ENCODE measurements around the gene DGCR8. TPM values are rescaled to one million over a fixed set of nuclear protein-coding genes. Genes with fewer than 3 reads are reported as not detected.

Gene DGCR8
- total RNA-seq, 1 donor from 2014 or later = 26.5 TPM

DNA sequence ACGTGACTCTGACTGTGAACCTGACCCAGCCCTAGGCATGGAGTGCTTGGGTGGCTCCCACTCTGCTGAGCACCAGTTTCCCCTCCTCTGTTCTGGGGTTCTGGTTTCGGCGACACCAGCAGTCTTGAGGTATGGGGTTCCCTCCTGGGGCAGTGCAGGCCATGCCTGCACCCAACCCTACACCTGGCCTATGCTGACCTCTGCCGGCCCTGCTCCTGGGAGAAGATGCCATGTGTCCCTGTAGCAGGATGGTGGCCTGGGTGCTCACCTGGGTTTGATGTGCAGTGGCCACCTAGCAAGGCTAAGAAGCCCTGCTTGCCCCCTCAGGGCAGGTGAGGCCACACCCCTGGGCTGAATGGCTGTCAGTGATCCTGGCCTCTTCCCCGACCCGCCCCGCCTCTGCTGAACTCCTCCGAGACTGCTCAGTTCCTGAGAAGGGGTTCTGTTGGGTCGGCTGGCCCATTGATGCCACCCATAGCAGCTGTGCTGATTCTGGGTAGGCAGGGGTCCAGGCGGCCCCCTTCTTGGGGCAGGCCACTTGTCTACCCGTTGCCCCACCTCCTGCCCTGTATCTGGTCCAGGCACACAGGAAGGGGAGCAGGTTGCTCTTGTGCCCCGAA lies 54.0 kb downstream of the DGCR8 start:
- no peak for DNase-seq (ENCODE audit: low read depth)
- no peak for TF ChIP-seq CTCF (conservative IDR thresholded peaks at IDR 0.05; ENCODE audit: low read depth, low read length)
- H3K4me3 ChIP-seq (ENCODE audit: low read depth, low read length) = no peak overlapping the region

GRCh38 chr22:20135265-20135664 lies 55.2 kb downstream of the DGCR8 start:
- H3K4me3 ChIP-seq (ENCODE audit: low read depth, low read length) = no peak overlapping the region
- DNase-seq (ENCODE audit: low read depth) = no peak
- TF ChIP-seq CTCF (conservative IDR thresholded peaks at IDR 0.05; ENCODE audit: low read depth, low read length) = no peak

GRCh38 chr22:20135806-20136602 lies 56.0 kb downstream of the DGCR8 start:
- no peak for TF ChIP-seq CTCF (conservative IDR thresholded peaks at IDR 0.05; ENCODE audit: low read depth, low read length)
- no peak for DNase-seq (ENCODE audit: low read depth)
- H3K4me3 ChIP-seq (ENCODE audit: low read depth, low read length) = no peak overlapping the region

- TF ChIP-seq CTCF (conservative IDR thresholded peaks at IDR 0.05; ENCODE audit: low read depth, low read length) = no peak
- DNase-seq (ENCODE audit: low read depth) = no peak
- no peak overlapping the region for H3K4me3 ChIP-seq (ENCODE audit: low read depth, low read length)
Measured at GRCh38 chr22:20136603-20136873, 56.5 kb downstream of the DGCR8 start.

DNA sequence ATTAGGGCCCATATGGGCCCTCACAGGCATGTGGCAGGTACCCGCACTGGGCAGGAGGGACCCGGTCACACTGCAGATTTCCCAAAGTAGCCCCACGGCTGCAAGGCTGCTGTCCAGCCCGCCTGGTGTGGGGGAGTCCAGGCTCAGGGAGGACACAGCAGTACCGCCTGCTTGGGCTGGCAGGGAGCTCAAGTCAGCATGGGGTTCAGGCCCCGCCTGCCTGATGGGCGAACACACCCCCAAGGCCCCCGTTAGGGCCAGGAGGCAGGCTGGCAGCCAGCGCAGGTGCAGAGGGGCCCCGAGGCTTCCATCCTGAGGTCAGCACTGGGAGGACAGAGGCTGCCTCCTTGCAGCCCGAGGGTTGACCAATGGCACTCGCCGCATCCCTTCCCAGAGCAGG lies 57.1 kb downstream of the DGCR8 start:
- no peak overlapping the region for H3K4me3 ChIP-seq (ENCODE audit: low read depth, low read length)
- TF ChIP-seq CTCF (conservative IDR thresholded peaks at IDR 0.05; ENCODE audit: low read depth, low read length) = no peak
- no peak for DNase-seq (ENCODE audit: low read depth)

- no peak overlapping the region for H3K4me3 ChIP-seq (ENCODE audit: low read depth, low read length)
- TF ChIP-seq CTCF (conservative IDR thresholded peaks at IDR 0.05; ENCODE audit: low read depth, low read length) = no peak
- no peak for DNase-seq (ENCODE audit: low read depth)
Measured at GRCh38 chr22:20137671-20138416, 57.8 kb downstream of the DGCR8 start.
